SH-SY5Y (cell line): ENCODE results near the gene PCBD2.

Source experiments
- GATA2 ChIP-seq: IDR thresholded peaks from 2 replicates; pipeline ENCODE4 v1.6.1; 2011; ENCODE audit warnings: mild to moderate bottlenecking, low read depth, low read length
- GATA3 ChIP-seq: IDR thresholded peaks from 2 replicates; pipeline ENCODE4 v1.6.1; 2011; ENCODE audit warnings: low read depth, mild to moderate bottlenecking, low read length, moderate library complexity

DNA sequence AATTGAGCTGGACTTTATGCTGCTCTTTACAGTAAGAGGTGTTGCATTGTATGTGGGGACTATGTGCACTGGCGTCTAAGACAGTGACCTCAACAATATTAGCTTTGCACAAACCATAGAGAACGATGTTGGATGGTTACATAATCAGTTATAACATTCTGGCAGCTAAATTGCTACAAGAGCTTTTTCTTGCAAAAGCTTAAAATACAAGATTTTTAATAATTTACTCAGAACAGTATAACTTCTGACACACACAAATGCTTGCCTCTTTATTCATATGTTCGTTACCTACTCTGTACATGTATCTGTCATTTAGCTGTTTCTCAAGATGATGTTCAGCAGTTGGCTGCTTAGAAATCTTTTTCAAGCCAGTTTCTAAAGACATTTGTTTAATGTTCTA lies 47.5 kb upstream of the PCBD2 start:
- TF ChIP-seq GATA2 (no peak), GATA3 (no peak)
